SH-SY5Y (cell line): ENCODE measurements around the gene BEND3.

ENCODE experiments used
- GATA2 ChIP-seq: IDR thresholded peaks from 2 replicates; pipeline ENCODE4 v1.6.1; 2011; ENCODE audit warnings: mild to moderate bottlenecking, low read depth, low read length
- GATA3 ChIP-seq: IDR thresholded peaks from 2 replicates; pipeline ENCODE4 v1.6.1; 2011; ENCODE audit warnings: low read depth, mild to moderate bottlenecking, low read length, moderate library complexity

DNA sequence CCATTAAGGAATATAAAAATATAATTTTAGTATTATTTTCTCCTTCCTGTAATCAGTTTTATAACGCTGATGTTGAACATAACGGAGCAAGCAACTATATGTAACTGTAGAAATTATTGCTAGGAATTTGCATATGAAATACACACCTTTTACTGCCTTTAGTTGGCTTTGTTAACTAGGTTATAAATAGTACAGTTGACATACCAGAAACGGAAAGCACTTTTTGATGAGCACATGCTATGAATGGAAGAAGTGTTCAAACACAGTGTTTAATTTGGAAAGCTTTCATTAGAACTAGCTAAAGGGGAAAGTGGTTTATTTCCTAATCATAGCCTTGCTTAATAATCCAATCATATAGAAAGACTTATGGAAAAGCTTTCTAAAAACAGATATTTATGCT, 25.3 kb upstream of the BEND3 start:
- TF ChIP-seq GATA2, result no peak
- TF ChIP-seq GATA3, result no peak
